Measurements from ENCODE around the gene RELN.

- no peak for TF ChIP-seq CTCF (IDR thresholded peaks at IDR 0.05 in 8 of 11, conservative IDR thresholded peaks at IDR 0.05 in 3 of 11)
- no peak for TF ChIP-seq POLR2A (IDR thresholded peaks at IDR 0.05)
- TF ChIP-seq POLR2AphosphoS5 (IDR thresholded peaks at IDR 0.05): no peak
Observed at GRCh38 chr7:104038136-104038535, 48.7 kb upstream of the RELN start.

Measured in spleen (tissue), 7 donors.